ENCODE results near the gene CEMIP. TPM values are rescaled to one million over a fixed set of nuclear protein-coding genes. Genes with fewer than 3 reads are reported as not detected.
A peak's percentile ranks its signal among the peaks of the same experiment; 100 is the strongest.

CEMIP gene
- total and polyA plus RNA-seq, 4 experiments from 2014 or later, result 0.03 to 0.23 (median 0.17) TPM; not detected in 1

GRCh38 chr15:80828796-80829195, 49.6 kb downstream of the CEMIP start:
- no peak overlapping the region for H3K4me3 Mint-ChIP-seq
- no peak overlapping the region for H3K27ac ChIP-seq (ENCODE audit: low read depth, low read length)
- no peaks in the 10 kb centered on the region for H3K36me3 Mint-ChIP-seq
- no peaks in the 10 kb centered on the region for H3K9me3 ChIP-seq (ENCODE audit: control insufficient read depth in 1 of 2, low read length in 2 of 2)
- H3K27ac Mint-ChIP-seq, result peak overlapping the region in 1 of 7 donors; percentile 17
- ChIA-PET POLR2A (ENCODE audit: partially characterized antibody) (no interaction called here), CTCF (ENCODE audit: partially characterized antibody) (no interaction called here)
- H3K4me1 Mint-ChIP-seq, result no peaks in the 10 kb centered on the region
- no peaks in the 10 kb centered on the region for H3K27me3 ChIP-seq (ENCODE audit: insufficient read depth, low read length)
- H3K27me3 Mint-ChIP-seq, result no peaks in the 10 kb centered on the region
- no peaks in the 10 kb centered on the region for H3K9me3 Mint-ChIP-seq
- no peak for DNase-seq
- no peaks in the 10 kb centered on the region for H3K4me1 ChIP-seq (ENCODE audit: insufficient read depth, low read length)
- no peaks in the 10 kb centered on the region for H3K36me3 ChIP-seq (ENCODE audit: insufficient read depth, low read length)
- intact Hi-C loops (cut with micrococcal nuclease), result no loop called here
- no peak overlapping the region for H3K4me3 ChIP-seq (ENCODE audit: low read length in 2 of 2)

- Mint-ChIP-seq H3K36me3 (no peaks in the 10 kb centered on the region), H3K4me1 (no peaks in the 10 kb centered on the region), H3K27me3 (no peaks in the 10 kb centered on the region), H3K4me3 (no peak overlapping the region), H3K9me3 (no peaks in the 10 kb centered on the region), H3K27ac (no peak overlapping the region)
- Histone ChIP-seq H3K9me3 (ENCODE audit: control insufficient read depth in 1 of 2, low read length in 2 of 2) (no peaks in the 10 kb centered on the region), H3K4me1 (ENCODE audit: insufficient read depth, low read length) (no peaks in the 10 kb centered on the region), H3K27ac (ENCODE audit: low read depth, low read length) (no peak overlapping the region), H3K4me3 (ENCODE audit: low read length in 2 of 2) (no peak overlapping the region), H3K27me3 (ENCODE audit: insufficient read depth, low read length) (no peaks in the 10 kb centered on the region), H3K36me3 (ENCODE audit: insufficient read depth, low read length) (no peaks in the 10 kb centered on the region)
- intact Hi-C loops (cut with micrococcal nuclease), result loop anchor here (10.0 kb wide), 1 partner anchor 46 kb away; no protein-coding TSS in a partner anchor
- POLR2A ChIA-PET (ENCODE audit: partially characterized antibody), result no interaction called here
- CTCF ChIA-PET (ENCODE audit: partially characterized antibody), result no interaction called here
- no peak for DNase-seq
Observed at GRCh38 chr15:80830677-80831076, 51.5 kb downstream of the CEMIP start.

GRCh38 chr15:80831192-80831591, 52.0 kb downstream of the CEMIP start:
- no peak overlapping the region for H3K27ac Mint-ChIP-seq
- Histone ChIP-seq H3K9me3 (ENCODE audit: control insufficient read depth in 1 of 2, low read length in 2 of 2) (no peaks in the 10 kb centered on the region), H3K4me1 (ENCODE audit: insufficient read depth, low read length) (no peaks in the 10 kb centered on the region), H3K36me3 (ENCODE audit: insufficient read depth, low read length) (no peaks in the 10 kb centered on the region), H3K27me3 (ENCODE audit: insufficient read depth, low read length) (no peaks in the 10 kb centered on the region), H3K4me3 (ENCODE audit: low read length in 2 of 2) (no peak overlapping the region), H3K27ac (ENCODE audit: low read depth, low read length) (no peak overlapping the region)
- no peaks in the 10 kb centered on the region for H3K27me3 Mint-ChIP-seq
- no peaks in the 10 kb centered on the region for H3K9me3 Mint-ChIP-seq
- intact Hi-C loops (cut with micrococcal nuclease), result loop anchor here (10.0 kb wide), 1 partner anchor 46 kb away; no protein-coding TSS in a partner anchor
- ChIA-PET CTCF (ENCODE audit: partially characterized antibody) (no interaction called here), POLR2A (ENCODE audit: partially characterized antibody) (no interaction called here)
- H3K36me3 Mint-ChIP-seq, result no peaks in the 10 kb centered on the region
- no peaks in the 10 kb centered on the region for H3K4me1 Mint-ChIP-seq
- H3K4me3 Mint-ChIP-seq, result no peak overlapping the region
- DNase-seq, result no peak

DNA sequence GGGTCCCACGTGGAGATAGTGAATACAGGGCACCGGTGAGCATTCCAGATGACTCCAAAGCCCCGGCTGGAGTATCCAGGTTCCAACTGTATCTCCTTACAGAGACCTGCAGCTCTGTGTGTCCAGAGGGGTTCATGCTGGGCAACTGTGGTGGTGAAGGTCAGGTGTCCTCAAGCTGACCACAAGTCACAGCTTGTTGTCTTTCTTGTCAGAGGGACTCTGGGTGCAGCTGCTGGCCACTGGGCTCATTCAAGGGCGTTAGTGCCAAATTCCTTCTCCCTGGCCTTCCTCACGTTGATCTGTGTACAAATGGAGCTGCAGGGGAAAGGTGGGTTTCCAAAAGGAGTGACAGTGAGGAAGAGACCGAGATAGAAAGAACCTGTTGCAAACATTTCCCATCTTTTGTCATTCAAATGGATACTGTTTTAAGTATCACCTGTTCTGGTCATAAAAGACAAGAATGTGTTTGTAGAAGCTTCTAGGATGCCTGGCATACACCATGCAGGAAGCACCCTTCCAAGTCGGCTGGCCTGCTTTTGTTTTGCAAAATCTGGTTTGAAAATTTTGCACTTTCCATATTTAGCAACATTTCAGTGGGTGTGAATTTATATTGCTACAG, 52.5 kb downstream of the CEMIP start:
- no peaks in the 10 kb centered on the region for H3K9me3 Mint-ChIP-seq
- H3K4me1 Mint-ChIP-seq, result no peaks in the 10 kb centered on the region
- no peaks in the 10 kb centered on the region for H3K9me3 ChIP-seq (ENCODE audit: control insufficient read depth in 1 of 2, low read length in 2 of 2)
- H3K36me3 ChIP-seq (ENCODE audit: insufficient read depth, low read length), result no peaks in the 10 kb centered on the region
- POLR2A ChIA-PET (ENCODE audit: partially characterized antibody), result no interaction called here
- H3K4me3 Mint-ChIP-seq, result no peak overlapping the region
- intact Hi-C loops (cut with micrococcal nuclease), result loop anchor here (10.0 kb wide), 1 partner anchor 47 kb away; no protein-coding TSS in a partner anchor
- H3K36me3 Mint-ChIP-seq, result no peaks in the 10 kb centered on the region
- H3K27ac ChIP-seq (ENCODE audit: low read depth, low read length), result no peak overlapping the region
- H3K4me3 ChIP-seq (ENCODE audit: low read length in 2 of 2), result no peak overlapping the region
- H3K27ac Mint-ChIP-seq, result no peak overlapping the region
- no peaks in the 10 kb centered on the region for H3K27me3 Mint-ChIP-seq
- CTCF ChIA-PET (ENCODE audit: partially characterized antibody), result no interaction called here
- no peaks in the 10 kb centered on the region for H3K4me1 ChIP-seq (ENCODE audit: insufficient read depth, low read length)
- DNase-seq, result no peak
- H3K27me3 ChIP-seq (ENCODE audit: insufficient read depth, low read length), result no peaks in the 10 kb centered on the region

DNA sequence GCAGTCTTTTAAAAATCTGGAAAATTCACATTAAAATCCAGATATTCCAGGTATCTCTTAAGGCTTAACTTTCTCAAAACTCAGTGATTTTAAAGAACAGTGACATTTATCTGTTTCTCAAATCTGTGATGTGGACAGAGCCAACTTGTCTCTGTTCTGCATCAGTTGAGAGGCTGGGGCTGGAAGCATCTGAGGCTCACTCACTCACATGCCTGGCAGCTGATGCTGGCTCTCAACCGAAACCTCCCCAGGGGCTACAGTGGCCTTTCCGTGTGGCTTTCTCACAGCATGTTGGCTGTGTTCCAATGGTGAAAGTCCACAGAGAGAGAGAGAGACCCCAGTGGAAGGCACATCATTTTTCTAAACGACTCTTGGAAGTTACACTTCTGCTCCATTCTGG, 53.5 kb downstream of the CEMIP start:
- no peaks in the 10 kb centered on the region for H3K4me1 Mint-ChIP-seq
- ChIA-PET CTCF (ENCODE audit: partially characterized antibody) (no interaction called here), POLR2A (ENCODE audit: partially characterized antibody) (no interaction called here)
- Histone ChIP-seq H3K36me3 (ENCODE audit: insufficient read depth, low read length) (no peaks in the 10 kb centered on the region), H3K4me1 (ENCODE audit: insufficient read depth, low read length) (no peaks in the 10 kb centered on the region), H3K27ac (ENCODE audit: low read depth, low read length) (no peak overlapping the region), H3K4me3 (ENCODE audit: low read length in 2 of 2) (no peak overlapping the region), H3K27me3 (ENCODE audit: insufficient read depth, low read length) (no peaks in the 10 kb centered on the region), H3K9me3 (ENCODE audit: control insufficient read depth in 1 of 2, low read length in 2 of 2) (no peaks in the 10 kb centered on the region)
- no peak overlapping the region for H3K27ac Mint-ChIP-seq
- H3K9me3 Mint-ChIP-seq, result no peaks in the 10 kb centered on the region
- intact Hi-C loops (cut with micrococcal nuclease), result loop anchor here (10.0 kb wide), 1 partner anchor 48 kb away; no protein-coding TSS in a partner anchor
- H3K4me3 Mint-ChIP-seq, result no peak overlapping the region
- DNase-seq, result no peak
- peaks cover 0 to 1% of the 10 kb centered on the region in 2 donors for H3K27me3 Mint-ChIP-seq
- H3K36me3 Mint-ChIP-seq, result no peaks in the 10 kb centered on the region

DNA sequence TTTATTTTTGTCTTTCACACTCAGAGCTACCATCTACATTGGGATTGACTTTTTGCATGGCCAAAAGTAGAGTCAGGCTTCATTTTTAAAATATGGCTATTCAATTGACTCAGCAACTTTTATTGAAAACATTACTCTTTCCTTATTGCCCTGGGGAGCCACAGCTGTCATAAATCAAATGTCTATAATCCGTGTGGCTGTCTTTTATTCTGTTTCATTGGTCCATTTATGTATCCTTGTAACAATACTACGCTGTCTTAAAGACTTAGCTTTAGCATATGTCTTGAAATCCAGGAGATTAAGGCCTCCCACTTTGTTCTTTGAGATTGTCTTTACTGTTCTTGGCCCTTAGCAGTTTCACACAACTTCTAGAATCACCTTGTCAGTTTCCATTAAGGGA, 55.2 kb downstream of the CEMIP start:
- Mint-ChIP-seq H3K27me3 (peaks cover 5 to 9% of the 10 kb centered on the region in 2 donors), H3K9me3 (no peaks in the 10 kb centered on the region), H3K4me3 (no peak overlapping the region), H3K36me3 (no peaks in the 10 kb centered on the region), H3K27ac (no peak overlapping the region), H3K4me1 (no peaks in the 10 kb centered on the region)
- no peak for DNase-seq
- CTCF ChIA-PET (ENCODE audit: partially characterized antibody), result no interaction called here
- Histone ChIP-seq H3K27ac (ENCODE audit: low read depth, low read length) (no peak overlapping the region), H3K36me3 (ENCODE audit: insufficient read depth, low read length) (no peaks in the 10 kb centered on the region), H3K4me3 (ENCODE audit: low read length in 2 of 2) (no peak overlapping the region), H3K9me3 (ENCODE audit: control insufficient read depth in 1 of 2, low read length in 2 of 2) (no peaks in the 10 kb centered on the region), H3K4me1 (ENCODE audit: insufficient read depth, low read length) (no peaks in the 10 kb centered on the region), H3K27me3 (ENCODE audit: insufficient read depth, low read length) (no peaks in the 10 kb centered on the region)
- POLR2A ChIA-PET (ENCODE audit: partially characterized antibody), result no interaction called here
- intact Hi-C loops (cut with micrococcal nuclease), result loop anchor here (10.0 kb wide), 1 partner anchor 50 kb away; no protein-coding TSS in a partner anchor

- Mint-ChIP-seq H3K4me1 (no peaks in the 10 kb centered on the region), H3K4me3 (no peak overlapping the region), H3K36me3 (no peaks in the 10 kb centered on the region), H3K27me3 (peaks cover 5 to 9% of the 10 kb centered on the region in 2 donors), H3K9me3 (peaks cover 0 to 1% (median 0%) of the 10 kb centered on the region in 8 donors), H3K27ac (no peak overlapping the region)
- ChIA-PET CTCF (ENCODE audit: partially characterized antibody) (interaction anchor here (1.7 kb wide), 1 partner anchor 12 kb away, joined by 3 read pairs; no protein-coding TSS in a partner anchor), POLR2A (ENCODE audit: partially characterized antibody) (no interaction called here)
- H3K4me1 ChIP-seq (ENCODE audit: insufficient read depth, low read length), result no peaks in the 10 kb centered on the region
- no peaks in the 10 kb centered on the region for H3K27me3 ChIP-seq (ENCODE audit: insufficient read depth, low read length)
- H3K36me3 ChIP-seq (ENCODE audit: insufficient read depth, low read length), result no peaks in the 10 kb centered on the region
- H3K27ac ChIP-seq (ENCODE audit: low read depth, low read length), result no peak overlapping the region
- DNase-seq, result no peak
- intact Hi-C loops (cut with micrococcal nuclease), result loop anchor here (10.0 kb wide), 1 partner anchor 50 kb away; no protein-coding TSS in a partner anchor
- no peak overlapping the region for H3K4me3 ChIP-seq (ENCODE audit: low read length in 2 of 2)
- no peaks in the 10 kb centered on the region for H3K9me3 ChIP-seq (ENCODE audit: control insufficient read depth in 1 of 2, low read length in 2 of 2)
Observed at GRCh38 chr15:80834906-80835305, 55.7 kb downstream of the CEMIP start.

Measured in CD4-positive, alpha-beta memory T cell (primary cell).